ENCODE results near the gene EEF1B2.
"Not testable (repeated sequence)": the region's sequence is repeated elsewhere in the genome, so short reads cannot be mapped to it uniquely, and the experiment has no call there.

EEF1B2 gene

GRCh38 chr2:206150631-206151030 is 9.1 kb upstream of the EEF1B2 start:
- TF ChIP-seq, protein P1, sequence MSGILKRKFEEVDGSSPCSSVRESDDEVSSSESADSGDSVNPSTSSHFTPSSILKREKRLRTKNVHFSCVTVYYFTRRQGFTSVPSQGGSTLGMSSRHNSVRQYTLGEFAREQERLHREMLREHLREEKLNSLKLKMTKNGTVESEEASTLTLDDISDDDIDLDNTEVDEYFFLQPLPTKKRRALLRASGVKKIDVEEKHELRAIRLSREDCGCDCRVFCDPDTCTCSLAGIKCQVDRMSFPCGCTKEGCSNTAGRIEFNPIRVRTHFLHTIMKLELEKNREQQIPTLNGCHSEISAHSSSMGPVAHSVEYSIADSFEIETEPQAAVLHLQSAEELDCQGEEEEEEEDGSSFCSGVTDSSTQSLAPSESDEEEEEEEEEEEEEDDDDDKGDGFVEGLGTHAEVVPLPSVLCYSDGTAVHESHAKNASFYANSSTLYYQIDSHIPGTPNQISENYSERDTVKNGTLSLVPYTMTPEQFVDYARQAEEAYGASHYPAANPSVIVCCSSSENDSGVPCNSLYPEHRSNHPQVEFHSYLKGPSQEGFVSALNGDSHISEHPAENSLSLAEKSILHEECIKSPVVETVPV (CRISPR knock-in tag; IDR thresholded peaks at IDR 0.05), result no peak
- TF ChIP-seq, protein P2, sequence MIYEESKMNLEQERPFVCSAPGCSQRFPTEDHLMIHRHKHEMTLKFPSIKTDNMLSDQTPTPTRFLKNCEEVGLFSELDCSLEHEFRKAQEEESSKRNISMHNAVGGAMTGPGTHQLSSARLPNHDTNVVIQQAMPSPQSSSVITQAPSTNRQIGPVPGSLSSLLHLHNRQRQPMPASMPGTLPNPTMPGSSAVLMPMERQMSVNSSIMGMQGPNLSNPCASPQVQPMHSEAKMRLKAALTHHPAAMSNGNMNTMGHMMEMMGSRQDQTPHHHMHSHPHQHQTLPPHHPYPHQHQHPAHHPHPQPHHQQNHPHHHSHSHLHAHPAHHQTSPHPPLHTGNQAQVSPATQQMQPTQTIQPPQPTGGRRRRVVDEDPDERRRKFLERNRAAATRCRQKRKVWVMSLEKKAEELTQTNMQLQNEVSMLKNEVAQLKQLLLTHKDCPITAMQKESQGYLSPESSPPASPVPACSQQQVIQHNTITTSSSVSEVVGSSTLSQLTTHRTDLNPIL (CRISPR knock-in tag; IDR thresholded peaks at IDR 0.05; ENCODE audit: low read depth), result no peak
- TF ChIP-seq TCF4 (CRISPR knock-in tag; IDR thresholded peaks at IDR 0.05; ENCODE audit: borderline replicate concordance), result no peak
- no peak for TF ChIP-seq RARB (CRISPR knock-in tag; IDR thresholded peaks at IDR 0.05)
- no peak for TF ChIP-seq SNAI2 (CRISPR knock-in tag; IDR thresholded peaks at IDR 0.05)
- no peak for TF ChIP-seq OSR1 (CRISPR knock-in tag; IDR thresholded peaks at IDR 0.05)
- TF ChIP-seq ZNF8 (CRISPR knock-in tag; IDR thresholded peaks at IDR 0.05), result no peak
- TF ChIP-seq ARNTL (CRISPR knock-in tag; IDR thresholded peaks at IDR 0.05; ENCODE audit: borderline replicate concordance, low read depth), result no peak
- no peak for TF ChIP-seq TOX (CRISPR knock-in tag; IDR thresholded peaks at IDR 0.05; ENCODE audit: borderline replicate concordance)
- TF ChIP-seq ESRRG (CRISPR knock-in tag; IDR thresholded peaks at IDR 0.05), result no peak
- TF ChIP-seq ZFP30 (CRISPR knock-in tag; IDR thresholded peaks at IDR 0.05), result no peak
- TF ChIP-seq ZNF565 (CRISPR knock-in tag; conservative IDR thresholded peaks at IDR 0.05; ENCODE audit: low read depth), result no peak
- no peak for TF ChIP-seq ZFP3 (CRISPR knock-in tag; IDR thresholded peaks at IDR 0.05)
- no peak for TF ChIP-seq ZC3H10 (CRISPR knock-in tag; IDR thresholded peaks at IDR 0.05)
- no peak for ATAC-seq

DNA sequence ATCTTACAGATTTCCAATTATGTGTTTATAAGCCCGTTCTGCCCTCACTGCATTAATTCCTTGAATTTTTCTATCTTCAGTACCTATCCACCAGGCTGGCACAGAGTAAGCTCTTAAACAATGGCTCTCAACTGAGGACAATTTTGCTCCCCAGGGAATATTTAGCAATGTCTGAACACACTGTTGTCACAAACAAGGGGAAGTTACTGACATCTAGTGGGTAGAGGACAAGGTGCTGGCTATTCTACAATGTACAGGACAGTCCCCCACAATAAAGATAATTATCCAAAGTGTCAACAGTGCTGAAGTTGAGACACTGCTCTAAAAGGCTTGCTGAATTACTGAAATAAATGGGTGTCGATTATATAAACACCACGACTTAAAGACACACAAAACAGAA is 5.5 kb upstream of the EEF1B2 start:
- no peak for ATAC-seq
- TF ChIP-seq, protein P2 (CRISPR knock-in tag; IDR thresholded peaks at IDR 0.05; ENCODE audit: low read depth), result no peak
- TF ChIP-seq PATZ1 (CRISPR knock-in tag; IDR thresholded peaks at IDR 0.05; ENCODE audit: borderline replicate concordance), result no peak
- TF ChIP-seq, protein P1 (CRISPR knock-in tag; IDR thresholded peaks at IDR 0.05), result no peak
- no peak for TF ChIP-seq ZNF565 (CRISPR knock-in tag; conservative IDR thresholded peaks at IDR 0.05; ENCODE audit: low read depth)
- no peak for TF ChIP-seq ZC3H10 (CRISPR knock-in tag; IDR thresholded peaks at IDR 0.05)
- TF ChIP-seq PPARA (CRISPR knock-in tag; IDR thresholded peaks at IDR 0.05; ENCODE audit: borderline replicate concordance), result no peak
- no peak for TF ChIP-seq RARB (CRISPR knock-in tag; IDR thresholded peaks at IDR 0.05)
- TF ChIP-seq CSDC2 (CRISPR knock-in tag; IDR thresholded peaks at IDR 0.05), result no peak
- TF ChIP-seq OSR1 (CRISPR knock-in tag; IDR thresholded peaks at IDR 0.05), result no peak

- ATAC-seq, result not testable (repeated sequence)
These were observed 2.7 kb upstream of the EEF1B2 start for GRCh38 chr2:206157014-206157413.

GRCh38 chr2:206158563-206159345 is 941 bp upstream of the EEF1B2 start:
- no peak for TF ChIP-seq ISL1 (CRISPR knock-in tag; IDR thresholded peaks at IDR 0.05)
- no peak for TF ChIP-seq POU6F1 (CRISPR knock-in tag; IDR thresholded peaks at IDR 0.05; ENCODE audit: borderline replicate concordance, low read depth)
- TF ChIP-seq, protein P3, sequence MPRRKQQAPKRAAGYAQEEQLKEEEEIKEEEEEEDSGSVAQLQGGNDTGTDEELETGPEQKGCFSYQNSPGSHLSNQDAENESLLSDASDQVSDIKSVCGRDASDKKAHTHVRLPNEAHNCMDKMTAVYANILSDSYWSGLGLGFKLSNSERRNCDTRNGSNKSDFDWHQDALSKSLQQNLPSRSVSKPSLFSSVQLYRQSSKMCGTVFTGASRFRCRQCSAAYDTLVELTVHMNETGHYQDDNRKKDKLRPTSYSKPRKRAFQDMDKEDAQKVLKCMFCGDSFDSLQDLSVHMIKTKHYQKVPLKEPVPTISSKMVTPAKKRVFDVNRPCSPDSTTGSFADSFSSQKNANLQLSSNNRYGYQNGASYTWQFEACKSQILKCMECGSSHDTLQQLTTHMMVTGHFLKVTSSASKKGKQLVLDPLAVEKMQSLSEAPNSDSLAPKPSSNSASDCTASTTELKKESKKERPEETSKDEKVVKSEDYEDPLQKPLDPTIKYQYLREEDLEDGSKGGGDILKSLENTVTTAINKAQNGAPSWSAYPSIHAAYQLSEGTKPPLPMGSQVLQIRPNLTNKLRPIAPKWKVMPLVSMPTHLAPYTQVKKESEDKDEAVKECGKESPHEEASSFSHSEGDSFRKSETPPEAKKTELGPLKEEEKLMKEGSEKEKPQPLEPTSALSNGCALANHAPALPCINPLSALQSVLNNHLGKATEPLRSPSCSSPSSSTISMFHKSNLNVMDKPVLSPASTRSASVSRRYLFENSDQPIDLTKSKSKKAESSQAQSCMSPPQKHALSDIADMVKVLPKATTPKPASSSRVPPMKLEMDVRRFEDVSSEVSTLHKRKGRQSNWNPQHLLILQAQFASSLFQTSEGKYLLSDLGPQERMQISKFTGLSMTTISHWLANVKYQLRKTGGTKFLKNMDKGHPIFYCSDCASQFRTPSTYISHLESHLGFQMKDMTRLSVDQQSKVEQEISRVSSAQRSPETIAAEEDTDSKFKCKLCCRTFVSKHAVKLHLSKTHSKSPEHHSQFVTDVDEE (CRISPR knock-in tag; IDR thresholded peaks at IDR 0.05), result 0 out of 2 replicates have a peak, but pooled peaks have one; percentile 12
- no peak for TF ChIP-seq OSR1 (CRISPR knock-in tag; IDR thresholded peaks at IDR 0.05)
- peak; percentile 41 for ATAC-seq
